NOMO-1 treated with DMSO at 0.1 percent for 48 hours (cell line): ENCODE measurements around the gene CPT1A.

Experiments used
- DNase-seq: peaks from one replicate; lab custom pipeline; 2025; ENCODE audit not compliant: unreplicated experiment; lab: John Stamatoyannopoulos, UW

The CPT1A gene

GRCh38 chr11:68714060-68714856 lies 127.5 kb downstream of the CPT1A start:
- DNase-seq: no peak

GRCh38 chr11:68711114-68711513 lies 130.6 kb downstream of the CPT1A start:
- DNase-seq: no peak

DNA sequence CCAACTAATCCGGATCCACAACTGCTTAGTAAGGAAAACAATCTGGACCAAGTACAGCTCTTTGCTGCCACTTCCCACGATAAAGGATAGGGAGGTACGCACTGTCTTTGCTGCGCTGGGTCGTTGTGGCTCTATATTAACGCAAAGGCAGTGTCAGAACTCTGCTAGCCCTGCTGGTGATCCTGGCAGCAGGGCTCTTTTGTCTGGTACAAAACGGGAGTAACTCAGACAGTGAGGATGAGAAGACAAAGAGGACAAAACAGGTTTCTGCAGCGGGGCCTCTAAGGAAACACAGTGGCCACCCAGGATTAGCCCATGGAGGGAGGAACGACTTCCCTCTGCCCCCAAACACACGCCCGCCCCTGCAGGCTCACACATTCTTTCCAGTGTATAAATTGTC lies 131.3 kb downstream of the CPT1A start:
- DNase-seq: no peak

- DNase-seq: no peak
Measured at GRCh38 chr11:68709062-68709461, 132.7 kb downstream of the CPT1A start.

GRCh38 chr11:68707527-68707926 lies 134.2 kb downstream of the CPT1A start:
- DNase-seq: no peak

DNA sequence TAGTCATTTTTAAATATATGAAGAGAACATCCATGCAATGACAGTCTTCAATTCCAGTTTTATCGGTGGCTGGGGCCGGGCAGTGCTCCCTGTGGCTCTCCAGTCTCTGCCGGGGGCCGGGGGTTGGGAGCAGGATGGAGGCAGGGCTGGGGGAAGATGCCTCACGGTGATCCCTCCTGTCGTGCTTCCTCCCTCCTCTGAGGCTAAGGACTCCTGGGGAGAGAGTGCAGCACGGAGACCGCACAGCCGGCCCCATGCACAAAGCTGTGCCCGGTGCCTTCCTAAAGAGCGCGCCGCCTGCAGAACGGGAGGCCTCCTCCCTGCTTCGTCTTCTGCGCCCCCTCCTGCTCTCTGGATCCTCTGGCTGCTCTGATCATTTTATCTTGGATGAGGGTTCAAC lies 136.8 kb downstream of the CPT1A start:
- no peak for DNase-seq
